Upper lobe of left lung (tissue), 6 donors: ENCODE results near the gene ZC2HC1B. TPM values are rescaled to one million over a fixed set of nuclear protein-coding genes. Genes with fewer than 3 reads are reported as not detected.
A peak's percentile ranks its signal among the peaks of the same experiment; 100 is the strongest.

Experiments
- ATAC-seq, 2 donors: fragments of 200-7000 bp; cut with Tn5 transposase; one replicate each; pipeline ENCODE4 v1.9.1; 2022; ENCODE audit warnings: mild to moderate bottlenecking in 2 of 2, moderate library complexity in 2 of 2; ENCODE audit not compliant: low FRiP score in 2 of 2
- DNase-seq, 2 donors: peaks; one replicate each; pipeline ENCODE4 v3.0.0-alpha.2; 2019 to 2020
- H3K27ac ChIP-seq, 4 donors: fragments of 200-600 bp; sonication (generic); one replicate each; pipeline ENCODE4 v1.5.1; 2016 to 2019
- H3K27me3 ChIP-seq, 4 donors: fragments of 200-600 bp; sonication (generic); one replicate each; pipeline ENCODE4 v1.5.1; 2017 to 2019
- H3K36me3 ChIP-seq, 4 donors: fragments of 200-600 bp; sonication (generic); one replicate each; pipeline ENCODE4 v1.5.1; 2016 to 2019
- H3K4me1 ChIP-seq, 4 donors: fragments of 200-600 bp; sonication (generic); one replicate each; pipeline ENCODE4 v1.5.1; 2018 to 2019
- H3K4me3 ChIP-seq, 4 donors: fragments of 200-600 bp; sonication (generic); one replicate each; pipeline ENCODE4 v1.5.1; 2017 to 2019; ENCODE audit warnings: mild to moderate bottlenecking in 2 of 4, moderate library complexity in 1 of 4
- H3K9me3 ChIP-seq, 4 donors: fragments of 200-600 bp; sonication (generic); one replicate each; pipeline ENCODE4 v1.5.1; 2018 to 2019
- CTCF ChIP-seq, 6 experiments: fragments of 450-650 bp in 4 of 6; fragments of 200-600 bp in 2 of 6; sonication (generic) in 2 of 6; IDR thresholded peaks; one replicate each; pipeline ENCODE4 v1.5.1; 2016 to 2019; ENCODE audit warnings: antibody characterized with exemption in 6 of 6
- EP300 ChIP-seq, 4 donors: sonication (generic); formaldehyde crosslinking; IDR thresholded peaks; one replicate each; pipeline ENCODE4 v1.5.1; 2017; ENCODE audit warnings: antibody characterized with exemption in 4 of 4, control low read depth in 2 of 4
- POLR2A ChIP-seq, 4 donors: fragments of 450-650 bp; IDR thresholded peaks; one replicate each; pipeline ENCODE4 v1.5.1; 2016 to 2017; ENCODE audit warnings: antibody characterized with exemption in 4 of 4, mild to moderate bottlenecking in 2 of 4
- POLR2AphosphoS5 ChIP-seq, 2 donors: sonication (generic); formaldehyde crosslinking; IDR thresholded peaks; one replicate each; pipeline ENCODE4 v1.5.1; 2017; ENCODE audit warnings: antibody characterized with exemption in 2 of 2
- WGBS, 2 donors: methylation state at CpG; one replicate each; pipeline ENCODE4 v1.1.5; 2017 to 2018; 5-methylcytosine and 5-hydroxymethylcytosine counted together
- total RNA-seq, 6 donors: library from RNA; depleted of rRNA in 4 of 6; stranded (reverse); fragments of >200 nt in 4 of 6; gene quantifications; one replicate each; pipeline versions ENCODE4 v1.1.0 to v1.2.1, GENCODE V29; 2016 to 2021
- donor health status: DM: no; HTN: no; CAD: no; lungs with moderate emphysema.
- donor health status: DM: no; HTN: yes; CAD: no; lungs with severe emphysema.

Gene ZC2HC1B
- total RNA-seq, 6 donors from 2014 or later = not detected

- H3K9me3 ChIP-seq = peaks cover 0 to 9% (median 0%) of the 10 kb centered on the region in 4 donors
- no peak for ATAC-seq
- no peak overlapping the region for H3K4me3 ChIP-seq
- TF ChIP-seq POLR2AphosphoS5 (IDR thresholded peaks at IDR 0.05) (no peak), CTCF (IDR thresholded peaks at IDR 0.05) (no peak), EP300 (IDR thresholded peaks at IDR 0.05) (no peak), POLR2A (IDR thresholded peaks at IDR 0.05) (no peak)
- no peaks in the 10 kb centered on the region for H3K4me1 ChIP-seq
- no peaks in the 10 kb centered on the region for H3K27me3 ChIP-seq
- no peak for DNase-seq
- H3K27ac ChIP-seq = no peak overlapping the region
- WGBS, 2 donors = 94 to 96% methylated on average over 1 of the region's 1 CpG
- no peaks in the 10 kb centered on the region for H3K36me3 ChIP-seq
Observed at GRCh38 chr6:143928853-143929252, 64.6 kb downstream of the ZC2HC1B start.

- TF ChIP-seq POLR2AphosphoS5 (IDR thresholded peaks at IDR 0.05) = no peak
- no peak for TF ChIP-seq EP300 (IDR thresholded peaks at IDR 0.05)
- TF ChIP-seq POLR2A (IDR thresholded peaks at IDR 0.05) = no peak
- no peak for TF ChIP-seq CTCF (IDR thresholded peaks at IDR 0.05)
- H3K4me3 ChIP-seq = no peak overlapping the region
- no peaks in the 10 kb centered on the region for H3K36me3 ChIP-seq
- peaks cover 0 to 9% (median 0%) of the 10 kb centered on the region in 4 donors for H3K9me3 ChIP-seq
- ATAC-seq (no peak), DNase-seq (no peak)
- H3K27me3 ChIP-seq = no peaks in the 10 kb centered on the region
- no peak overlapping the region for H3K27ac ChIP-seq
- H3K4me1 ChIP-seq = no peaks in the 10 kb centered on the region
Observed at GRCh38 chr6:143929975-143930374, 65.7 kb downstream of the ZC2HC1B start.

GRCh38 chr6:143934331-143934730 is 70.1 kb downstream of the ZC2HC1B start:
- no peaks in the 10 kb centered on the region for H3K4me1 ChIP-seq
- DNase-seq = no peak
- no peak for TF ChIP-seq CTCF (IDR thresholded peaks at IDR 0.05)
- no peak for TF ChIP-seq POLR2A (IDR thresholded peaks at IDR 0.05)
- TF ChIP-seq POLR2AphosphoS5 (IDR thresholded peaks at IDR 0.05) = no peak
- no peak for TF ChIP-seq EP300 (IDR thresholded peaks at IDR 0.05)

GRCh38 chr6:143934867-143935266 is 70.6 kb downstream of the ZC2HC1B start:
- Histone ChIP-seq H3K4me1 (no peaks in the 10 kb centered on the region), H3K9me3 (peaks cover 0 to 9% (median 0%) of the 10 kb centered on the region in 4 donors), H3K27ac (no peak overlapping the region), H3K27me3 (no peaks in the 10 kb centered on the region), H3K4me3 (no peak overlapping the region), H3K36me3 (no peaks in the 10 kb centered on the region)
- TF ChIP-seq POLR2AphosphoS5 (IDR thresholded peaks at IDR 0.05) (no peak), CTCF (IDR thresholded peaks at IDR 0.05) (no peak), POLR2A (IDR thresholded peaks at IDR 0.05) (no peak), EP300 (IDR thresholded peaks at IDR 0.05) (no peak)
- ATAC-seq (peak; percentile 17 to 66), DNase-seq (no peak)
- 91 to 100% methylated on average over 2 to 4 of the region's 4 CpGs for WGBS, 2 donors

More at GRCh38 chr6:143934331-143934730, 70.1 kb downstream of the ZC2HC1B start:
- ATAC-seq = no peak
- Histone ChIP-seq H3K36me3 (no peaks in the 10 kb centered on the region), H3K9me3 (peaks cover 0 to 9% (median 0%) of the 10 kb centered on the region in 4 donors), H3K4me3 (no peak overlapping the region), H3K27ac (no peak overlapping the region), H3K27me3 (no peaks in the 10 kb centered on the region)
- 94 to 100% methylated on average over 1 of the region's 1 CpG for WGBS, 2 donors

GRCh38 chr6:143936347-143936746 is 72.1 kb downstream of the ZC2HC1B start:
- 85 to 87% methylated on average over 3 of the region's 3 CpGs for WGBS, 2 donors
- no peak for ATAC-seq
- TF ChIP-seq POLR2AphosphoS5 (IDR thresholded peaks at IDR 0.05) (no peak), CTCF (IDR thresholded peaks at IDR 0.05) (no peak), POLR2A (IDR thresholded peaks at IDR 0.05) (no peak)

More at GRCh38 chr6:143936347-143936746, 72.1 kb downstream of the ZC2HC1B start:
- Histone ChIP-seq H3K27me3 (no peaks in the 10 kb centered on the region), H3K4me1 (no peaks in the 10 kb centered on the region), H3K36me3 (no peaks in the 10 kb centered on the region), H3K9me3 (peaks cover 0 to 8% (median 0%) of the 10 kb centered on the region in 4 donors), H3K4me3 (no peak overlapping the region), H3K27ac (no peak overlapping the region)
- DNase-seq = no peak
